ENCODE measurements around the gene CTDSP1. TPM values are rescaled to one million over a fixed set of nuclear protein-coding genes. Genes with fewer than 3 reads are reported as not detected.

Gene CTDSP1
- total RNA-seq, 2 donors from 2014 or later: 112 to 142 TPM

GRCh38 chr2:218395826-218396687 lies 3.6 kb upstream of the CTDSP1 start:
- intact Hi-C loops (cut with DNase I): loop anchor here (5.0 to 10.0 kb wide), 3 partner anchors 101 to 124 kb away; partner anchors contain the start of genes TMBIM1 (in 2 of the 2), AAMP (in 1 of the 2) and PNKD (in 1 of the 2)
- DNase-seq (ENCODE audit: low spot score): peak; percentile 98

- peak; percentile 94 for DNase-seq (ENCODE audit: low spot score)
- intact Hi-C loops (cut with DNase I): loop anchor here (5.0 to 10.0 kb wide), 3 partner anchors 102 to 125 kb away; partner anchors contain the start of genes TMBIM1 (in 2 of the 2), AAMP (in 1 of the 2) and PNKD (in 1 of the 2)
Observed at GRCh38 chr2:218396688-218397462, 2.8 kb upstream of the CTDSP1 start.

GRCh38 chr2:218397463-218397819 lies 2.2 kb upstream of the CTDSP1 start:
- intact Hi-C loops (cut with DNase I): loop anchor here (5.0 to 10.0 kb wide), 3 partner anchors 103 to 125 kb away; partner anchors contain the start of genes TMBIM1 (in 2 of the 2), AAMP (in 1 of the 2) and PNKD (in 1 of the 2)

GRCh38 chr2:218397820-218398436 lies 1.7 kb upstream of the CTDSP1 start:
- intact Hi-C loops (cut with DNase I): loop anchor here (5.0 to 10.0 kb wide), 3 partner anchors 103 to 126 kb away; partner anchors contain the start of genes TMBIM1 (in 2 of the 2), AAMP (in 1 of the 2) and PNKD (in 1 of the 2)
- DNase-seq (ENCODE audit: low spot score): peak; percentile 95

More at GRCh38 chr2:218397463-218397819, 2.2 kb upstream of the CTDSP1 start:
- no peak for DNase-seq (ENCODE audit: low spot score)

- intact Hi-C loops (cut with DNase I): loop anchor here (5.0 to 10.0 kb wide), 3 partner anchors 104 to 126 kb away; partner anchors contain the start of genes TMBIM1 (in 2 of the 2), AAMP (in 1 of the 2) and PNKD (in 1 of the 2)
- DNase-seq (ENCODE audit: low spot score): peak; percentile 97
Observed at GRCh38 chr2:218398437-218399390, 954 bp upstream of the CTDSP1 start.

- DNase-seq (ENCODE audit: low spot score): peak; percentile 89
- intact Hi-C loops (cut with DNase I): loop anchor here in 1 of 2 donors (10.0 kb wide), 1 partner anchor 64 kb away; no protein-coding TSS in a partner anchor
Observed at GRCh38 chr2:218400167-218400929, 680 bp downstream of the CTDSP1 start.

GRCh38 chr2:218400930-218401881 lies 1.5 kb downstream of the CTDSP1 start:
- intact Hi-C loops (cut with DNase I): loop anchor here in 1 of 2 donors (10.0 kb wide), 1 partner anchor 64 kb away; no protein-coding TSS in a partner anchor
- no peak for DNase-seq (ENCODE audit: low spot score)

- intact Hi-C loops (cut with DNase I): loop anchor here in 1 of 2 donors (10.0 kb wide), 1 partner anchor 63 kb away; no protein-coding TSS in a partner anchor
- DNase-seq (ENCODE audit: low spot score): no peak
Observed at GRCh38 chr2:218401890-218402289, 2.2 kb downstream of the CTDSP1 start.

- intact Hi-C loops (cut with DNase I): loop anchor here in 1 of 2 donors (10.0 kb wide), 1 partner anchor 62 kb away; no protein-coding TSS in a partner anchor
- no peak for DNase-seq (ENCODE audit: low spot score)
Observed at GRCh38 chr2:218402491-218402901, 2.8 kb downstream of the CTDSP1 start.

GRCh38 chr2:218402911-218403411 lies 3.3 kb downstream of the CTDSP1 start:
- no peak for DNase-seq (ENCODE audit: low spot score)
- intact Hi-C loops (cut with DNase I): loop anchor here in 1 of 2 donors (10.0 kb wide), 1 partner anchor 62 kb away; no protein-coding TSS in a partner anchor

- intact Hi-C loops (cut with DNase I): loop anchor here in 1 of 2 donors (10.0 kb wide), 1 partner anchor 61 kb away; no protein-coding TSS in a partner anchor
- DNase-seq (ENCODE audit: low spot score): no peak
Observed at GRCh38 chr2:218403810-218404209, 4.1 kb downstream of the CTDSP1 start.

- intact Hi-C loops (cut with DNase I): loop anchor here in 1 of 2 donors (10.0 kb wide), 1 partner anchor 60 kb away; no protein-coding TSS in a partner anchor
- DNase-seq (ENCODE audit: low spot score): no peak
Observed at GRCh38 chr2:218404351-218405085, 4.8 kb downstream of the CTDSP1 start.

- intact Hi-C loops (cut with DNase I): loop anchor here in 1 of 2 donors (10.0 kb wide), 1 partner anchor 60 kb away; no protein-coding TSS in a partner anchor
Observed at GRCh38 chr2:218405086-218405745, 5.5 kb downstream of the CTDSP1 start.

GRCh38 chr2:218405746-218406208 lies 6.1 kb downstream of the CTDSP1 start:
- no peak for DNase-seq (ENCODE audit: low spot score)
- intact Hi-C loops (cut with DNase I): loop anchor here in 1 of 2 donors (10.0 kb wide), 1 partner anchor 59 kb away; no protein-coding TSS in a partner anchor

More at GRCh38 chr2:218405086-218405745, 5.5 kb downstream of the CTDSP1 start:
- DNase-seq (ENCODE audit: low spot score): no peak

Measured in posterior vena cava (tissue), 2 donors.